H7 (cell line): ENCODE data around the gene HPS5. TPM values are rescaled to one million over a fixed set of nuclear protein-coding genes. Genes with fewer than 3 reads are reported as not detected.

ENCODE experiments used
- DNase-seq: peaks from one replicate; pipeline ENCODE4 v3.0.0; 2012
- H3K27me3 ChIP-seq: 2 replicates; pipeline ENCODE4 v1.6.0; 2011; ENCODE audit warnings: mild to moderate bottlenecking, low read length; ENCODE audit not compliant: control insufficient read depth, insufficient read depth
- H3K36me3 ChIP-seq: replicated peaks from 2 replicates; pipeline ENCODE4 v1.5.1; 2011; ENCODE audit warnings: low read length; ENCODE audit not compliant: control insufficient read depth, insufficient read depth
- H3K4me3 ChIP-seq: 2 replicates; pipeline ENCODE4 v1.5.1; 2011; ENCODE audit warnings: low read depth, mild to moderate bottlenecking, control low read depth, low read length, moderate library complexity; ENCODE audit not compliant: insufficient read depth
- total RNA-seq: library from RNA; depleted of rRNA; stranded (reverse); fragments of >200 nt; shearing (Covaris generic); gene quantifications from 2 replicates; pipeline ENCODE4 v1.2.3, GENCODE V29; 2014; rRNA removed

The HPS5 gene
- 14.6 and 19.2 TPM in 2 replicates for total RNA-seq

GRCh38 chr11:18321969-18322711 lies at the start of gene HPS5, which contains the start of gene GTF2H1:
HPS5 (minus strand) TSS chr11:18322140; CDS start chr11:18317858, 4,282 bp downstream.
GTF2H1 (plus strand) TSS chr11:18322567; CDS start chr11:18333075, 10,508 bp downstream.
- Histone ChIP-seq H3K4me3 (peak within 1 kb of the TSS; percentile 75), H3K27me3 (no peaks in the 10 kb centered on the region), H3K36me3 (peaks cover 4% of the 10 kb centered on the region)
- DNase-seq, result peak; percentile 95

DNA sequence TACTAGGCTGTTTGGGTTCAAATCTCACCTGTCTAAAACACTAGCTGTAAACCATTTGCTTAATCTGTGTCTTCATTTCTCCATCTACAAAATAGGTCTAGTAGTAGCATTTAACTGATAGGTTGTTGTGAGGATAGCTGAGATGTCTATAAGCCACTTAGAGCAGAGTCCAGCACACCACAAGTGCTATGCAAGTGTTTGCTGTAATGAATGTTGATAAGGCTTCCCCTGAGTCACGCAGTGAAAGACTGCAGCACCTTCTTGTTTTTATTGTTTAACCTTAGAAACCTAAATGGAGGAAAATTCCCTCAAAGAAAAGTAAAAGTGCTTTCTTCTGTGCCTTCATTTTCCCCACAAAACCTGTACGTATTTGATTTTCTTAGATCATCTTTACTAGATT lies 49.3 kb upstream of the HPS5 start:
- Histone ChIP-seq H3K4me3 (no peak overlapping the region), H3K36me3 (no peaks in the 10 kb centered on the region; the same call in 1 of the 2 replicates), H3K27me3 (no peaks in the 10 kb centered on the region)
- no peak for DNase-seq

DNA sequence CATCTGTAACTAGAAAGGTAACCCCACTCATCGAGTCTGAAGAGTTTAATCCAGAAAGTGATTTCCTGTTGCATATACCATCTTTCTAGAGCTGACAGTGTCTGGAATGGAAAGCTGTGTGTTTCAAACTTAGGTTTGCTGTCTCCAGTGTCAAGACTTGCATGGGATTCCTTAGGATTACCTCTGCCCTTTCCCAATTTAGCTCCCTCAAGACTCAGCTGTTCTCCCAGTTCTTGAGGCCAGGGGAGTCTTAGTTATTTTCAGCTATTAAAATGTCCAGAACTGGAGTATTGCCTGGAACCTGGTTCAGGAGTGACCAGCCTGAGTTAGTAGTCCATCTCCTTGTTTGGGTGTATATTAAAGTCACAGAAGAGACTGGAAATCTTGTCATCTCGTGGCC lies 47.5 kb upstream of the HPS5 start:
- no peak for DNase-seq
- H3K4me3 ChIP-seq, result no peak overlapping the region
- peaks cover 3% of the 10 kb centered on the region for H3K36me3 ChIP-seq
- H3K27me3 ChIP-seq, result no peaks in the 10 kb centered on the region

DNA sequence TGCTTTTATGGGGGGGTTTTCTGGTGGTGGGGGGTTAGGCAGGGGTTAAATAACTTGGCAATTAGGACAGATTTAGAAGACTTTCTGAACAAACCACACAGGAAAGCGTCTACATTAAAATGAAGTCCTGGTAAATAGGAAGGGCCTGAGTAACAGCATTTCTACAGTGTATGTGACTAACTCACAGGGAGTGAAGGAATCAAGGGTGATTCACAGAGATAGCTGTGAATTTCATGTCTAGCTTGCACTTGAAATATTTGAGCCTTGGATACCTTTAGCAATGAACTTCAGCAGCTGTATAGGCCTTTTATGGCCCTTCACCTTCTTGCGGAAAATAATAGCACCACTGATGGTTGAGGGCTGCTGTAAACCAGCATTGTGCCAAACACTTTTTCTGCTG lies 46.3 kb upstream of the HPS5 start:
- DNase-seq, result no peak
- Histone ChIP-seq H3K27me3 (no peaks in the 10 kb centered on the region), H3K4me3 (no peak overlapping the region), H3K36me3 (peaks cover 3% of the 10 kb centered on the region)

GRCh38 chr11:18367431-18367830 lies 45.5 kb upstream of the HPS5 start:
- DNase-seq, result no peak
- Histone ChIP-seq H3K36me3 (peaks cover 3% of the 10 kb centered on the region), H3K27me3 (no peaks in the 10 kb centered on the region), H3K4me3 (no peak overlapping the region)

DNA sequence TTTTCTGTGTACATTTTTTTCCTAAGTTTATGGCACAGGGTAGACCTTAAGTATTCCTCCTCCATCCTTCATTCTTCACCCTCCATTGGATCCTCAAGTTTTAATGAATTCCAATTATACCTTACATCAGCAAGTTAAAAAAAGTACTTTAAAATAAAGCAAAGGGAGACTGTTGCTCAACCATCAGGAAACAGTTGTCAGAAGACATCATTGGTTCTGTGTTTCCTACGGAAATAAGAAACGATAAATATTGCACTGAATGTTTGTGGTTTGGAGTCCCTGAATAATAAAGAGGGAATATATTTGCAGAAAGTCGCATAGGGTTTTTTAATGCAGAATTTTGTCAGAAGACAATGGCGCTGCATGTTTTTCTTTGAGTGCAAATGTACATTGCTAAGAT lies 44.3 kb upstream of the HPS5 start:
- DNase-seq, result no peak
- H3K36me3 ChIP-seq, result peaks cover 6% of the 10 kb centered on the region
- no peak overlapping the region for H3K4me3 ChIP-seq
- H3K27me3 ChIP-seq, result no peaks in the 10 kb centered on the region

- peaks cover 8% of the 10 kb centered on the region for H3K36me3 ChIP-seq
- no peak for DNase-seq
- H3K4me3 ChIP-seq, result no peak overlapping the region
- no peaks in the 10 kb centered on the region for H3K27me3 ChIP-seq
Observed at GRCh38 chr11:18365741-18366140, 43.8 kb upstream of the HPS5 start.

GRCh38 chr11:18364495-18365073 lies 42.6 kb upstream of the HPS5 start:
- H3K36me3 ChIP-seq, result peaks cover 8% of the 10 kb centered on the region
- no peak overlapping the region for H3K4me3 ChIP-seq
- no peak for DNase-seq
- H3K27me3 ChIP-seq, result no peaks in the 10 kb centered on the region

GRCh38 chr11:18361154-18361553 lies 39.2 kb upstream of the HPS5 start:
- H3K4me3 ChIP-seq, result no peak overlapping the region
- peaks cover 12% of the 10 kb centered on the region for H3K36me3 ChIP-seq
- H3K27me3 ChIP-seq, result no peaks in the 10 kb centered on the region
- no peak for DNase-seq

GRCh38 chr11:18358646-18359045 lies 36.7 kb upstream of the HPS5 start:
- Histone ChIP-seq H3K36me3 (peaks cover 10% of the 10 kb centered on the region), H3K27me3 (no peaks in the 10 kb centered on the region)

DNA sequence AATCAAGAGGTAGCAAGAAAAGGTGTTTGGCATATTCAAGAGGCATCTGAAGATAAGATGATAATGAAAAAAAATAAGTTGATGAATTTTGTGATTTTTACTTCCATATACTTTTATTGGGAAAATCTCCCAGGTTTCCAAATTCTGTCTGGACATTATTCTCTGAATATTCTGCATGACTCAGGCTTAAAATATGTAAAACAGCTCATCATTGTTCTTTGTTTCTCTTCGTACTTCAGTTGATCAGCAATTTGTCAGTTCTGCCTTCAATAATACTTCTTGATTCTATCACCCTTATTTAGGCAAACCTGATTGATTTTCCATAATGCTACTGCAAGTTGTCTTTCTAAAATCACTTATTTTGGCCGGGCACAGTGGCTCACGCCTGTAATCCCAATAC lies 30.6 kb upstream of the HPS5 start:
- no peak overlapping the region for H3K4me3 ChIP-seq
- H3K36me3 ChIP-seq, result peaks cover 4% of the 10 kb centered on the region
- H3K27me3 ChIP-seq, result no peaks in the 10 kb centered on the region
- DNase-seq, result no peak

More at GRCh38 chr11:18358646-18359045, 36.7 kb upstream of the HPS5 start:
- no peak for DNase-seq
- H3K4me3 ChIP-seq, result no peak overlapping the region

DNA sequence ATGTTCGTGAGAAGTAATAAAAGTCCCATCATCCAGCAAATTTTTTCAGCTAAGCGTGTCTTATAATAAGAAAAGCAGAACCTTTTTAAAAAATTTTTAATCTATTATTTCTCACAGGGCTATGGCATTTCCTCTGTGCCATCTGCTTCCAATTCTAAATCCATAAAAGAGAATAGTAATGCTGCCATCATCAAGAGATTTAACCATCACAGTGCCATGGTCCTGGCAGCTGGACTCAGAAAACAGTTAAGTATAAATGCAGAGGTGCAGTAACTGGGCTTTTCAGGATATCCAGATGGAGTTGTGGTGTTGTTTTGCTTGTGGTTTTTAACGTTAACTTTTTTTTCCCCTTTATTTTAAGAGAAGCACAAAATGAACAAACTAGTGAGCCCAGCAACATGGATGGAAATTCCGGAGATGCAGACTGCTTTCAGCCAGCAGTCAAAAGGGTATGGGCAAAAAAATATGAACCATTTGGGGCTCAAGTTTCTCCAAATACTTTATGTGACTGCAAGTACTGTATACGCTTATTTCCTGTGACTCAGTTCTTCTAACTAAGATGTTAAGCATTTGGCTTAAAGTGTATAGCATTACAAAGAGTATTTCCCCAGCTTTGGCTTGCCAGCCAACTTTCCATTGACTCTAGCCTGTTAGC lies 25.7 kb upstream of the HPS5 start:
- Histone ChIP-seq H3K27me3 (no peaks in the 10 kb centered on the region), H3K36me3 (peaks cover 7% of the 10 kb centered on the region), H3K4me3 (no peak overlapping the region)
- DNase-seq, result no peak

GRCh38 chr11:18332891-18333290 lies 11.0 kb upstream of the HPS5 start:
- H3K36me3 ChIP-seq, result peaks cover 8% of the 10 kb centered on the region
- no peak for DNase-seq
- no peaks in the 10 kb centered on the region for H3K27me3 ChIP-seq
- no peak overlapping the region for H3K4me3 ChIP-seq

DNA sequence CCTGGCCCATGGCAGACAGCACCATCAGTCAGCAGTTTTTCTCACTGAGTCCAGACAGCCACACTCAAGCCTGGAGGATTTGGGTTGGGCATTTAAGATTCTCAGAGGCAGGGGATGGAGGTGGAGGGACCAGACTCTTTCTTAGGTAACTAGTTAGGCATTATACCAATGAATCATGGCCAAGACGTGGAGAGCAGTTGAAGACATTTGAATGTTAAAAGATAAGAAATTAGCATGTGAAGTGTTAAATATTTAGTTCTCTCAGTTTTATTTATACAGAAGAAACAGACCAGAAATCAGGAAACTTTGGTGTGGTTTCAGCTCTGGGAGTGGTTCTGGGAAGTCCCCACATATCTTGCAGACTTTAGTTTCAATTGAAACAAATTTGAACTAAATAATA lies 10.4 kb upstream of the HPS5 start:
- Histone ChIP-seq H3K36me3 (peaks cover 8% of the 10 kb centered on the region), H3K27me3 (no peaks in the 10 kb centered on the region), H3K4me3 (no peak overlapping the region)
- DNase-seq, result peak; percentile 43

DNA sequence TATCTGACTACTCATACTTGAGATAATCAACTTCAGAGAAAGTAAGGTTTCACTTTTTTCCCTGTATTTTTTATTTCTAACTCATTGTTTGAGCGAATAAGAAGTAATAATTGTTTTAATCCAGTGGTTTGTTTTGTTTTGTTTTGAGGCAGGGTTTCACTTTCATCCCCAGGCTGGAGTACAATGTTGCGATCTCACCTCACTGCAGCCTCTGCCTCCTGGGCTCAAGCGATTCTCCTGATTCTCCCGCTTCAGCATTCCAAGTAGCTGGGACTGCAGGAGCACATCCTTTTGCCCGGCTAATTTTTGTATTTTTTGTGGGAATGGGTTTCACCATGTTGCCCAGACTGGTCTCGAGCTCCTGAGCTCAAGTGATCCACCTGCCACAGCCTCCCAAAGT lies 9.0 kb upstream of the HPS5 start:
- Histone ChIP-seq H3K4me3 (no peak overlapping the region), H3K36me3 (peaks cover 8% of the 10 kb centered on the region), H3K27me3 (no peaks in the 10 kb centered on the region)
- DNase-seq, result no peak
